CD1c-positive myeloid dendritic cell (primary cell): ENCODE results near the gene GBP3.
"Not testable (repeated sequence)": the region's sequence is repeated elsewhere in the genome, so short reads cannot be mapped to it uniquely, and the experiment has no call there.

Experiments
- DNase-seq: peaks from one replicate; pipeline ENCODE4 v3.0.0-alpha.2; 2016; ENCODE audit errors: extremely low spot score

GBP3 gene

GRCh38 chr1:88976235-88976634 lies 46.4 kb downstream of the GBP3 start:
- DNase-seq, result no peak

GRCh38 chr1:88974616-88975172 lies 48.0 kb downstream of the GBP3 start:
- DNase-seq, result not testable (repeated sequence)

GRCh38 chr1:88973520-88974137 lies 49.0 kb downstream of the GBP3 start:
- peak; percentile 59 for DNase-seq

- no peak for DNase-seq
Measured at GRCh38 chr1:88961647-88962275, 60.9 kb downstream of the GBP3 start.

DNA sequence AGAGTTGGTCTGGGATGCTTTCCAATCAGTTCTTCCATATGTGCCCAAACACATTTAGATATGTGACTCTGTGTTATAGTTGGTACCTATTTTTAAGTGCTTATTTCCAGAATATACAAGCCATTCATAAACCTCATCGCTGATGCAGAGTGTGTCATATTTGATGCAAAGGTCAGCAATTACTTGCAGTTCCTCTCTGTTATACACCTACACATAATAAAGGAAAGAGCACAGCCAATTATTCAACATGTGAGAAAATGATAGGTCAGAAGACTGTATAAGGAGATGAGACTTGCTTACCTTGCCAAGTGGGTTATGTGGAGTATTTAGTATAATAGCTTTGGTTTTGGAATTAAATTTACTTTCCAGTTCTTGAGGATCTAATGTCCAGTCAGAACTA lies 61.6 kb downstream of the GBP3 start:
- DNase-seq, result no peak
